NCI-H128 (cell line): Measurements from ENCODE around the gene ATXN7L2.

Source experiments
- DNase-seq: peaks from one replicate; lab custom pipeline; 2025; ENCODE audit not compliant: unreplicated experiment; lab: John Stamatoyannopoulos, UW

ATXN7L2 gene

DNA sequence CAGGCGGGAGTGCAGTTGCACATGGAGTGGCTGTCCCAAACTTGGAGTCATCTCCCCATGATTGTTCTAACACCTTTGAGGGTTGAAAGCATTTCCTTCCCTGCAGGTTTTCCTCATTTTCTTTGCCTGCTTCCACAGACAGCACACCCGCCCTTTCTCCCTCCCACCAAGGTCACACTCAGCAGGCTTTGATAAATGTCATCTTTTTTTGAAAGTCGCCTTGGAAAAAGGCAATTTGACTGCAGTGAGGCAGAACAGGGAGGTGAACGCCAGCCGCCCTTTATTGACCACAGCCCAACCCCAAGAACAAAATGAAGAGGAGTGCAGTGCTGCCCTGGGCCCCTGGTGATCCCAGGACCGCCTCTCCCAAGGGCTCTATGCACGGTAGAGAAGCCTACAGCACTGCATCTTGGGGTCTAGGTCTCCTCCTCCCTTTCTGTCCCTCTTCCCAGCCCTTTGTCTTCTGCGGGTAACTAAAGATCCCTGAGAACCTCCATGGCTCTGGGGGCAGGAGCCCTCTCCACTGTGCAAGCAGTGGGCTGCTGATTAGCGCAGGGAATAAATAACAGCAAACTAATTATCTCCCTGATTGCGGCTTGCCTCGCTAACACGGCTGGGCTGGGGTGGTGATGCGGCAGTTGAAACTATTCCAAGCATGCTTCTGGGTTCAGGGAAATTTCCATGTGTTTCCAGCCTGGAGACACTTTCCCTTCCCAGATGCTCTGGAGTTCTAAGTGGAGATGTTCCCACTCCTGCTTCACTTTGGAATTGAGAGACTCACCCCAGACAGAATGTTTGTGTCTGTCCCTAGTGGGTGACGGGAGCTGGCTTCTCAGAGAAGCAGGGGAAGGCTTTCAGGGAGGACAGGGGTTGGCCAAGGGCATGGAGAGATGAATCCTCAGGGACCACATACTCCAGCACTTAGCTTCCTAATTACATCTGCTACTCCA, 37.6 kb downstream of the ATXN7L2 start:
- no peak for DNase-seq

DNA sequence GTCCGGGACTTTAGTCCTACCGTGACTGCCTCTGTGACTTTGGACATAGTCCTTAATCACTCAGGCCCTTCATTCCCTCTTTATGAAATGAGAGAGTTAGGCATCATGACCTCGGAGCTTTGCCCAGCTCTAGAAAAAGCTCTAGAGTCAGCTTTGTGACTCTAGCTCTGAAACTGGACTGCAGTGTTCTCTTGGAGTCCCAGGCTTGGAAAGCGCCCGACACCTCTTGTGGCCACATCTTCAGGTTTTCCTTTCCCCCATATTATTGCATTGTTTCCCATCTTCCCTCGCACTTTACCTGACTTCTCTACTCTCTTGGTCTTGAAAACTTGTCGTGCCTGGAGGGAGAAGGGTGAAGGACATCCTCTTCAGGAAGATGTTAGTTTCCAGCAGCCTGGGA, 38.3 kb downstream of the ATXN7L2 start:
- DNase-seq = no peak

DNA sequence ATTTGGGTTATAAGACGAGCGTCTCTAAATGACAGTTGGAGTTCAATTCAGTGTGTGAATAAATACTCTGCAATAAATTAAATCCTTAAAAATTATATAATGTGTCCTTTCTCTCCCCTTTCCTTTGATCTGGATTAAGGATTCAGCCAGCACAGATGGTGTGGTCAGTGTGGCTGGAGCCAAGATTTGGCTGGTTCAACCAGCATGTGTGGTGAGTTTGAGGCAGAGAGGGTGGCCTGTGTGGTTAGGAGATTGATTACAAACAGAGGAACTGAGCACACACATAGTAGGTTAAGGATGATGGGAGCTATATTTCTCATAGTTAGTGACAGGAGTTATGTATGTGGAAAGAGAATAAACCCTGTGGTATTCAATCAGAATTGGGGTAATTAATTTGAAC, 40.0 kb downstream of the ATXN7L2 start:
- DNase-seq = no peak

DNA sequence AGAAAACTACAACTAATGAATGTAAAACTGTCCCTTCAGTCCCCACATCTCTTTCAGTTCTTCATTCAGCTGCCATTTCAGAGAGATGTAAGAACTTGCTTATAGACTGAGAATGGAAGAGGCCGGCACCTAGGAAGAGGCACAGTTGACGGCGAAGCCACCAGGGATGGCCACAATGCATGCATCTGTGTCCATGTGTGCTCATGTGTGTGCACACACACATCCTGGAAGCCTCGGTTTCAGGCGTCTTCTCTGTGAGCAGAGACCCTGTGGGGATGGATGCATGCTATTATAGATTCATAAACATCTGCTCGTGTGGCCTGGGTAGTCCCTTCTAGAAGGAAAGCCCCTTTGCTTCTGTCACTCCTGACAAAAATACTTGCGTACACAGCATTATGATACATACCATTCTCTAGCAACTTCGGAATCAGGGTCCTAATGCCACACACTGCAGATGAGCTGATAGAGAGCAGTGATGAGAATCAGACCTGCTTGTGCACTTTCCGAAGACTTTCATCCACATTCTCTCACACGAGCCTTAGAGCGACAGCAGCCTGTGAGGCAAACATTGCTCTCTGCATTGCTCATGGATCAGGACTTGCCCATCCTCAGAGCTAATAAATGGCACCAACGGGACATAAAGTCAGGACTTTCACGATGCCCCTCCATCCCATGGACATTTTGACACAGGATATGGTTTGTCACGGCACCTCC, 43.5 kb downstream of the ATXN7L2 start:
- no peak for DNase-seq

DNA sequence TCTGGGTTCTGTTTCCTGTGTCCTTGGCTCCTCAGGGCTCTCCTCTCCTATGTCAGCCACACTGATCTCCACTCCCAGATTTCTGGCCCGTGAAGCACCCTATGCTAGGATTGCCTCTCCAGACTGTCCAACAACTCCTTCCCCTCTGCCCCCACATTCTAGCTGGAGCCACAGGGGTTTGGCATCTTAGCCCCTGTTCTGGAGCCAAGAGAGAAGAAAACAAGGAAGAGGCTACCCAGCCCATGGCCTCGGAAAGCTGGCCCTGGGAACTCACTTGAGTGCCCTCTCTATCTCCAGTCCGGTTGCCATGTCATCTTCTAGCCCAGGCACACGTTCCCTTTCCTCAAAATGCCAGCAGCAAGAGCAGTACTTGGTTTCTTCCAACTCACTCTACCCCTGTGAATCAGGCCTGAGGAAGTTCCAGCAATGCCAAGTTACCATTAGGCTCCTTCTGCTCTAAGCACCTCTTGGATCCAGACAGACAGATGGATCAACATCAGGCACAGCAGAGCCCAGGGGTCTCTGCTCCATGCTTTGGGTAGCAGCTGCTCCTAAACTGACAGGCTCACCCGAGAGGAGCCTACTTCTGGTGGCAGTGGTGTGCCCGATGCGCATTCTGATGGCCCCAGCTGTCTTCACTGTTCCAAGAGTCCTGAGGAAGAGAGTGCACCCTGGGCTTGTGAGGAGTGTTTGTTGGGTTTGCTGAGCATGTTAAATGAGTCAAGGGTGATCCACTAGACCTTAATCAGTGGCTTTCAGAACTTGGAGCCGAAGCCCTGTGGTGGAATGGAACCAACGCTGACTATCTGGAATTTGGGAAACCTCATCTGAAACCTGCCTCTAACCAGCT, 44.4 kb downstream of the ATXN7L2 start:
- DNase-seq = no peak

DNA sequence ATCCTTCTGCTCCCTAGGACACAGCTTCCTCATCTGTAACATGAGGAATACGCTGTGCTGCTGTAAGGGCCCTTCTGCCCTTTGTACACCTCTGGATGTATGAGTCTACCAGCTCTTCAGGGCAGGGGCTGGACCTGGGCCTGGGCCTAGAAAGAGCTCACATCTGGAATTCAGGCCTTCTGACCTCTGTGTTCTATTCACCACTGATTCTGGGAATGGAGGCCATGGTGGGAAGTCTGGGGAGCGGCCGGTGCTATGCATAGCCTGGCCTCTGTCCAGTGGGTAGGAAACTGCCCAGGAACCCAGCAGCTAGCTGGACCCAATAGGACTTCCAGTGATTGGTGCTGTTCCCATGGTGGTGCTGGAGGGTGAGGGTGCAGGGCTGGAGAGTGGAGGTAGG, 45.0 kb downstream of the ATXN7L2 start:
- DNase-seq = no peak

DNA sequence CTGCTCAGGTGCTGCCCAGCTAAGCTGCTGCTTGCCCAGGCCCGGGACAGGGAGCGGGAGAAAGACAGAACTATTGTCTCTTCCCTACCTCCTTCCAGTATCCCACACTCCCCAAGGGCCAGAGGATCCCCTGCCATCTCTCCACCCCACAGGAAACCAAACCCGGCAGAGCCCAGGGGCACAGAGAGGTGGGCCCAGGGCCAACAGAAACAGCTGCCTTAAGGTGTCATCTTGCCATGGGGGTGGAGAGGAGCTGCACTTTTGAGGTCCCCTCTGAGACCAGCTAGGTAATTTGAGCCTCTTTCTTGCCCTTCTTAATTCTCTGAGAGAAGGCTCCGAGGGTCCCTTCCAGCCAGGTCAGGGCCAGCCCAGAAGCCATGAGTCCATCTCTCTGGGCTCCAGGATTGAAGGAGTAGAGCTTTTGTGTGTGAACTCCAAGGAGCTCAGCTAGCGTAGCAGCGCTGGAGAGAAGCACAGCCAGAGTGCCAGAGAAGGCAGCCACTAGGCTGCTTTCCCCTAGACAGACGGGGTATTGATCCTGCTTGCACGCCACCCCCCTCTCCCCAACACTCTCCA, 46.3 kb downstream of the ATXN7L2 start:
- DNase-seq = no peak

DNA sequence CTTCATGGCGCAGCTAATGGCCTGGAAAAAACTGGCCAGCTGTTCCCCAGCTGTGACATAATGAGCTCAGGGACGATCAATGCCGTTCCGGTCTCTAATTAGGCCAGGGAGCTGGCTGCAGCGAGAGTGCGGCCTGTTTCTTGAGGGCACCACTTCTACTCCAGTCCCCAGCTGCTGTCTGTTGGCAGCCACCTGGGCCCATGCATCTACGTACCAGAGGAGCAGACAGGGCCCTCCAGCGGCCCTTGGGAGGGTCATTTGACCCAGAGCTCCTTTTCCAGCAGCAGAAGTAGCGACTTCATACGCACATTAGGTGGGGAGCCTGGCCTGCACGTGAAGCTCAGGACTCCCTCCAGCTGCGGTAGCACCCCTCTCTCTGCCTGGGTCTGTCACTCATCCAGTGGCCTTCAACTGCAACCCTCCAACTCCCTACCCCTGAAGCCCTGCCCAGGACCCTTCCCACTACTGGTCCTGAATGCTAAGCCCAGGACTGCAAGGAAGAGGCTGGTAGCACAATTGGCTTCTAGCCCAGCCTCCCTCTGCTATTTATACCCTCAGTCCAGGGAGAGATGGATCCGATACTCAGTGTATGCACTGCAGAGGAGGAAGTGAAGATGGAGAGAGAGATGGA, 46.9 kb downstream of the ATXN7L2 start:
- DNase-seq = no peak

DNA sequence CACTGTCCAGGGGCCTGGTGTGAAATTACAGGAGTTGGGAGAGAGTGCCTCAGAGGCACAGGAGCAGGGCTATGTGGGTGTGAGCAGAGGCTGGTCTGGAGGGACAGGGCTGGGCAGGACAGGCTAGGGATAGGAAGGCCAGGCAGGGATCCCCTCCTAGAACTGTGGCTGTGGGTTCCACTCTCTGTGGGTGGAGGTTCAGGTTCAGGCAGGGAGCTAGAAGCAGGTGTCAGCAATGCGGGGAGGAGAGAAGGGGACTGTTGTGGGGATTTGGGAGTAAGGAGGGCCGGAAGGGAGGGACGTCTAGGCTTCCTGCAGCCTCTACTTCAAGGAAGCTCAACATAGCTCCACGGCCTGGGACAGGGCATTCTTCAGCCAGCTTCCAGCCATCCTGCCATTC, 47.7 kb downstream of the ATXN7L2 start:
- no peak for DNase-seq

DNA sequence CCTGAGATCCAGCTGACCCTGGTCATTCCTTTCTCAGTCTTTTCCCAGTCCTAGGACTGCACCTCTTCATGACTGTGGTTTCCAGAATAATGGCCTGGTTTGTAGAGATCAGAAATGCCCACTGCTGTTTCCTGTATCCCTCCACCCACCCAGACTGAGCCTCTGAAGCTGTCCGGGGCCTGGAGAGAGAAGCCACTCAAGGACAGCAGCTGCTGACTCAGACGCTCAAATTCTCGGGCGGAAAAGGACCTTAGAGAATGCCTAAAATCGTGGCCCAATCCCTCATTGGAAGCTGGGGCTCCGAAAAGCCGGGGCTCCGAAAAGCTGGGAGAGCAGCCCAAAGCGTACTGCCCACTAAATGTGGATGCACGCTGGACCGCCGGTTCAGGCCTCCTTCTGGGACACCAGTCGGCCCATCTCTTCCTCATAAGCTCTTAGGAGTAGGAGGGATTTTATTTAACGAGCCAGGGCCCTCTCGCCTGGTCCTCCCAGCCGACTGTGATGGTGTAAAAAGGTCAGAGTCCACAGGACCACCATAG, 48.2 kb downstream of the ATXN7L2 start:
- DNase-seq = no peak

DNA sequence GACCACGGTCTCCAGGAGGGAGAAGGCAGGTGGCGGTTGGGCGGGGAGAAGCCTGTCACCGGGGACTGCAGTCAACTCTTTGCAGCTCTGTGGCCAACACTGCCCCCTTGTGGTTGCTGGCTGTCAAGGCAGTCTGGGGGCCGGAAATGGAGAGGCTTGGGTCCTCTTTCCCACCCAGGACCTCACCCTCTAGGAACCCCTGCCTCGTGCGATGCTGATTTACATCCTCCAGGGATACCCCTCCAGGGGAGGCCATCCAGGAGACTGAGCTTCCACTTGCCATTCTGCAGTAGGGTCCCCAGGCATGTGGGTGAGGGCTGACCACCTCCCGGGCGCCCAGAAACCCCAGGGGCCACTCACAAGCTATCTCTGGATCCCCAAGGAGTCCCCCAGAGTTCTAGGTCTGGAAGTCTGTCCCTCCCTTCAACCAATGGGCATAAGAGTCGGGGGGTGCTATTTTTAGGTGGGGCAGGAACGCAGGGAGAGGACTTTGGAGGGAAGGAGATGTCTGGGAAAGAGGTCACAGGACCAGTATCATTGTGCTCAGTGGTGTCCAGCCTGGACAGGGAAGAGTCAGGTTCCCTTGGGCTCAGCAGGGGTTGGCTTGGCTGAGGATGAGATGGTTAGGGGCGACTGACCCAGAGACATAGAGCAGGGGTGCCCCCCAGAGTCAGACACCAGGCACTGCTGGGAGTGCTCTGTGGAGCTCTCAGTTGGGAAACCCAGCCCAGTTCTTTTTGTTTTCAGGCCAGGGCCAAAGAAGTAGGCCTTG, 48.8 kb downstream of the ATXN7L2 start:
- DNase-seq = peak; percentile 72

DNA sequence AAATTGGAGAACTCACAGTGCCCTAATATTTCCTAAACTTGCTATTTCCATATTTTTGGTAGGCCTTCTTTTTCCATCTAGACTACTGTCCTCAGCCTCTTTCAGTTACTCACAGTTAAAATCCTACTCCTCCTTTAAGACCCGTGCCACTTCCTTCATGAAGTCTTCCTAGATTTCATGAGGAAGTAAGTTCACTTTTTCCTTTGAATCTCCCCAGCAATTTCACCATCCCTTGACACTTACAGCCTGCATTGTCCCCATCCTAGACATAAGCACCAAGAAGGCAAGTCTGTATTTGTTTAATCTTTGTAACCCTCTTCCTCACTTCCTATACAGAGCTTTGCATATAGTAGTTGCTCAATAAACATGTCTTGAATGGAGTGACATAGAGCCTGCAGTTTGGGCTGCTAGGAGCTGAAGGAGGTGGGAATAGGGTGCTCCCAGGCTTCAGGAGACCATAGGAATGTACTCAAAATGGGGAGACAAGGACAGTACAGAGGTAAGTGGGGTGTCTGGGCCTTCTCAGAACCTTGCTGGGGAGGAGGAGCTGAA, 50.7 kb downstream of the ATXN7L2 start:
- DNase-seq = no peak

DNA sequence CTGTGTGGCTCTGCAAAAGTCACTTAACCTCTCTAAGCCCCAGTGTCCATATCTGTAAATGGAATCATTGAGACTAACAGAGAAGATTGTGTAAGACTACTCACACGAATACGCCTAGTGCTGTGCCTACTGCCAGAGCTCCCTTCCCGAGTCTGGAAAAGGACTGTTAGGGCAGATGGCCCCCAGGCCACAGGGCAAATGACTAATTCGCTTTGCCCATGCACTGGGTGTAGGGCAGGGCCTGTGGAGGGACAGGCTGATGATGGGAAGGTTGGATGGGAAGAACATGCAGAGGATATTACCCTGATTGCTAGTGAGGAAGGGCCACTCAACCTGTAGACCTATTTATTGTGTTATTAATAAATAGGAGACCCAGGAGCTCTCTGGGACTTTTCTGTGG, 51.8 kb downstream of the ATXN7L2 start:
- DNase-seq = no peak

DNA sequence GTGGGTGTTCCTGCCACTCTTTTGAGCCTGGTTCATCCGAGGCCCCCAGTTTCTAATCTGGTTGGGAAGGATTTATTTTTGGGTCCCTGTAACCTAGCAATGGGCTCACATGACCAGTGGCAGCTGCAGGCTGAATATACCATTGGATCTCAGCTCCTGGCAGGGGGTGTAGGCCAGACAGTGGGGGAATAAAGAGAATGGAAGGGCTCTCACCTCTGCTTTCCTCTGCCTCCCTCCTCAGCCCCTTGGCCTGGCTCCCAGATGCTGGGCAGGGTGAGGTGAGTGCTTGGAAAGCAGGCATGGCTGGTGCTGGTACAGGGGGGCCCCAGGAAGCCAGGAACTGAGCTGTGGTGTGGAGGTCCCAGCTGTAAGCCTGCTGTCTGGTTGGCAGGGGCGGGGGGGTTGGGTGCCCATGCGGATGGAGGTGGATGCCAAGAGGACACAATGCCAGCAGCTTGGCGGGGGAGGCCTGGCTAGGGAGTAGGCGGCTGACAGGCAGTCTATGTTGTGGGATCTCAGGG, 52.3 kb downstream of the ATXN7L2 start:
- peak; percentile 21 for DNase-seq

DNA sequence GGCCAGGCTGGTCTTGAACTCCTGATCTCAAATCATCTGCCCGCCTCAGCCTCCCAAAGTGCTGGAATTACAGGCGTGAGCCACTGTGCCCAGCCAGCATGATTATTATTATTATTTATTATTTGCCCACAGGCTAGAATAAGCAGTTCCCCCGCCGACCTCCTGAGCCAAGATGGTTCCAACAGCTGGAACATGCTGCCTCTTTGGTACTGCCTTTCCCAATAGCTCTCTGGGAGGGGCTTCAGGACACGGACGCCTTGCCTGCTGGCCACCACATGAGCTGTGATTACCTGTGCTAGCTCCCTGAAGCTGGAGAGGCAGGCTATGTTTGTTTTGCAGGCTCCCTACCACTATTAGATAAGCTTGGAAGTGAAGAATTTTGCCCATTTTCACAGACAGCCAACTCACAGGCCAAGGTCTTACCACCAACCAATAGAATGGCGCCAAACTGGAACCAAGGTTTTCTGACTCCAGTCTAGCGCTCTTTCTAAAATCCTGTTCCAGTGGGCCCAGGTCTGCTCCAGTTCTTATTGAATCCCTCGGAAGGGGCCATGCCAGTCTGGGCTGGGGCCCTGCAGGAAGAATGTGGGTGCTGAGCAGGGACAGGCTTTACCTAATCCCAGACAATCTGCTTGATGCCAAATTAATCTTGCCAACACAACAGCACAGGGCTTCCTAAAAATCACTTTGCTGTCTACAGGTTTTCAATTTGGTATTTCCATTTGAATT, 53.9 kb downstream of the ATXN7L2 start:
- no peak for DNase-seq

DNA sequence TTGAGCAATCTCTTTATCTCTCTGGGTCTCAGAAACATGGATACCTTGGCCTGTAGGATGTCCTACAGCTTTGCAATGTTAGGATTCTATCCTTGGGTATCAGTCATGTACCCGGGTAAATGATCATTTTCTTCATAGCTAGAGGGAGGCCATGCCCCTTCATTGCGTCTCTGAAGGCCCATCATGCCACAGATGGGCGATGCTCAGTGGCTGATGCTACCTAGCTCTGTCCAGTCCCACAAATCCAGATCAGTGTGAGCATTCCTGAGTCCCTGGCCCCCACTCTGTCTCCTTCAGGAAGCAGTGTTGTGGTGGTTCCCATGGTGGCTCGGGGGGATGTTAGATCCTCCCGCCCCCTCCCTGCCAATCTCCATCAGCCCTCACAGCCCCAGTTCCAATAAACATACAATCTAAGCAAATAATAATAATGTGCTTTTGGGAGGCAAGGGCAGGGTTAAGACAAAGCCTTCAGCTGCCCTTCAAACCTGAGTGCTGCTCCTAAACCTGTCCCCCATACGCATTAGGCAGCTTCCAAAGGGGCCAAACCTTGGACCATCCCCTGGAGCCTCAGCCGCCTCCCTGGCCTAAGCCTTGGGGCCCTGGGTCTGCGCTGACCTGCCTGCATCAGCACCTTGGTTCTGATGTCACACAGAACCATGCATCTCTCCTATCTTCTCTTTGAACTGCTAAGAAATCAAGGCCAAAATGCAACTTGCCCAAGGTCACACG, 55.3 kb downstream of the ATXN7L2 start:
- no peak for DNase-seq

DNA sequence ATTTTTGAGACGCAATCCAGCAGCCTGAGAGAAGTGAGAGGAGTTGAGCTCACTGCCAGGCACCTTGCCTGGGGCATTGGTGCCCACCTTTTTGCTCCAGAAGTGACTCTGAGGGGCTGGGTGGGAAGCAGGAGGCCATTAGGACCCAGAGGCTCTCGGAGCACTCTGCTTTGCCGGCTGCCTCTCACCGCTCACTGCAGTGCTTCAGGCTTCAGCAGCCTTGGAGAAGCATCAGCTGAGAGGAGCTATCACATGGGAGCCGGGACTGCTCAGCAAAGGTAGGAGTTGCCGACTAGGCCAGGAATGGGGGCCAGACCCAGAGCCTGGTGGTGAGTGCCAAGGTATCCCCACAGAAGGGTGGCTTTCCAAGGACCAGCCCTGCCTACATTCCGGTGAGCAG, 56.0 kb downstream of the ATXN7L2 start, which contains the start of gene GPR61:
Gene GPR61, plus strand, starts transcription at position 197 of the 400 bp plus-strand sequence. CDS start 3,151 bp downstream, outside the sequence.
- no peak for DNase-seq

DNA sequence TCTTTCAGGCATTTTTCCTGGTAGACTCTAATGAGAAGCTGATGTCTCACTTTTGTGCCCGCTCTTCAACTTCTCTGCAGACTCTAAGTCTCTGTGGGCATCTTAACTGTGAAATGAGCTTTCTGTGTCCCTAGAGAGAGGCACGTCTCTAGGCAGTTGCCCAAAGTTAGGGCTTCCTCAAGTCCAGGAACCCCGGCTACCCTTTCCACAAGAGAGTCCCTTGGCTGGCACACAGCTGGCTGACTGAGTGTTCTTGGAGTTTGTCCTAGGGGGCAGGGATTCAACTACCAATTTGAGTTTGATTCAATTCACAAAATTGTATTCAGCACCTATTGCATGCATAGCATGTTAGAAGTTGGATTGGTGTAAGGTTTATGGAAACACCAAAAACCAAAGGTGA, 57.4 kb downstream of the ATXN7L2 start:
- no peak for DNase-seq
